DMS153 treated with DMSO at 0.1 percent for 48 hours (cell line): ENCODE measurements around the gene DOCK4.
"Not testable (repeated sequence)": the region's sequence is repeated elsewhere in the genome, so short reads cannot be mapped to it uniquely, and the experiment has no call there.

Experiments used
- DNase-seq: peaks from one replicate; lab custom pipeline; 2025; ENCODE audit not compliant: unreplicated experiment; lab: John Stamatoyannopoulos, UW

Gene DOCK4

GRCh38 chr7:112206238-112206990 lies at the start of gene DOCK4, which contains the start of gene ZNF277:
DOCK4 (minus strand) TSS chr7:112206399; CDS start chr7:112206138, 261 bp downstream.
ZNF277 (plus strand) TSS chr7:112206695; CDS start chr7:112206717, 22 bp downstream.
- DNase-seq, result peak; percentile 96

- DNase-seq, result no peak
Measured at GRCh38 chr7:112255388-112255720, 49.2 kb upstream of the DOCK4 start.

GRCh38 chr7:112254709-112255387 lies 48.6 kb upstream of the DOCK4 start:
- DNase-seq, result no peak

GRCh38 chr7:112254156-112254555 lies 48.0 kb upstream of the DOCK4 start:
- DNase-seq, result no peak

- no peak for DNase-seq
Measured at GRCh38 chr7:112252691-112253090, 46.5 kb upstream of the DOCK4 start.

GRCh38 chr7:112252141-112252540 lies 45.9 kb upstream of the DOCK4 start:
- no peak for DNase-seq

GRCh38 chr7:112249967-112250366 lies 43.8 kb upstream of the DOCK4 start:
- DNase-seq, result not testable (repeated sequence)

GRCh38 chr7:112248598-112248997 lies 42.4 kb upstream of the DOCK4 start:
- no peak for DNase-seq

- DNase-seq, result no peak
Measured at GRCh38 chr7:112238852-112239610, 32.8 kb upstream of the DOCK4 start.

GRCh38 chr7:112238330-112238729 lies 32.1 kb upstream of the DOCK4 start:
- no peak for DNase-seq

- DNase-seq, result no peak
Measured at GRCh38 chr7:112236597-112236996, 30.4 kb upstream of the DOCK4 start.

GRCh38 chr7:112234147-112234546 lies 27.9 kb upstream of the DOCK4 start:
- DNase-seq, result no peak

- no peak for DNase-seq
Measured at GRCh38 chr7:112233048-112233697, 27.0 kb upstream of the DOCK4 start.

- DNase-seq, result no peak
Measured at GRCh38 chr7:112232212-112232978, 26.2 kb upstream of the DOCK4 start.

GRCh38 chr7:112228632-112229031 lies 22.4 kb upstream of the DOCK4 start:
- no peak for DNase-seq

- no peak for DNase-seq
Measured at GRCh38 chr7:112226701-112227276, 20.6 kb upstream of the DOCK4 start.

- DNase-seq, result no peak
Measured at GRCh38 chr7:112225006-112225405, 18.8 kb upstream of the DOCK4 start.

- no peak for DNase-seq
Measured at GRCh38 chr7:112224186-112224585, 18.0 kb upstream of the DOCK4 start.

GRCh38 chr7:112223310-112223709 lies 17.1 kb upstream of the DOCK4 start:
- DNase-seq, result no peak

- DNase-seq, result no peak
Measured at GRCh38 chr7:112220877-112221434, 14.8 kb upstream of the DOCK4 start.
